Lower lobe of right lung (tissue), 2 donors: ENCODE results near the gene MGMT. TPM values are rescaled to one million over a fixed set of nuclear protein-coding genes. Genes with fewer than 3 reads are reported as not detected.

Experiments
- ATAC-seq, 2 donors: fragments of 200-7000 bp; cut with Tn5 transposase; one replicate each; pipeline ENCODE4 v1.9.1; 2020 to 2022; ENCODE audit warnings: mild to moderate bottlenecking in 2 of 2, moderate library complexity in 2 of 2
- DNase-seq: peaks from one replicate; pipeline ENCODE4 v3.0.0-alpha.2; 2020
- H3K27ac ChIP-seq: fragments of 200-600 bp; one replicate; pipeline ENCODE4 v1.8.0; 2022
- H3K27me3 ChIP-seq: fragments of 200-600 bp; one replicate; pipeline ENCODE4 v1.8.0; 2022; ENCODE audit warnings: low read depth
- H3K36me3 ChIP-seq: fragments of 200-600 bp; one replicate; pipeline ENCODE4 v1.8.0; 2022; ENCODE audit warnings: mild to moderate bottlenecking
- H3K4me1 ChIP-seq: fragments of 200-600 bp; one replicate; pipeline ENCODE4 v1.8.0; 2022
- H3K4me3 ChIP-seq: fragments of 200-600 bp; one replicate; pipeline ENCODE4 v1.8.0; 2022; ENCODE audit warnings: mild to moderate bottlenecking
- H3K9me3 ChIP-seq: fragments of 200-600 bp; one replicate; pipeline ENCODE4 v1.8.0; 2022
- intact Hi-C: fragments of 100-400 bp; cut with DNase I; formaldehyde crosslinking; loops from one replicate; pipeline ENCODE4 v1.11.0; 2022
- total RNA-seq: library from RNA; stranded (reverse); fragmentation: NEBNext Ultra II Directional; extraction: Animal tissue kit (Norgen Biotek cat#: 25700); gene quantifications from one replicate; pipeline ENCODE4 v1.2.1, GENCODE V29; 2021
- TF ChIP-seq, protein P1 (sequence below): fragments of 200-600 bp; IDR thresholded peaks from one replicate; pipeline ENCODE4 v1.8.0; 2022; ENCODE audit warnings: antibody characterized with exemption, mild to moderate bottlenecking
- donor health status: DM: no; HTN: yes; CAD: no; lungs with severe emphysema.

MGMT gene
- total RNA-seq, 1 donor from 2014 or later: 19.9 TPM

DNA sequence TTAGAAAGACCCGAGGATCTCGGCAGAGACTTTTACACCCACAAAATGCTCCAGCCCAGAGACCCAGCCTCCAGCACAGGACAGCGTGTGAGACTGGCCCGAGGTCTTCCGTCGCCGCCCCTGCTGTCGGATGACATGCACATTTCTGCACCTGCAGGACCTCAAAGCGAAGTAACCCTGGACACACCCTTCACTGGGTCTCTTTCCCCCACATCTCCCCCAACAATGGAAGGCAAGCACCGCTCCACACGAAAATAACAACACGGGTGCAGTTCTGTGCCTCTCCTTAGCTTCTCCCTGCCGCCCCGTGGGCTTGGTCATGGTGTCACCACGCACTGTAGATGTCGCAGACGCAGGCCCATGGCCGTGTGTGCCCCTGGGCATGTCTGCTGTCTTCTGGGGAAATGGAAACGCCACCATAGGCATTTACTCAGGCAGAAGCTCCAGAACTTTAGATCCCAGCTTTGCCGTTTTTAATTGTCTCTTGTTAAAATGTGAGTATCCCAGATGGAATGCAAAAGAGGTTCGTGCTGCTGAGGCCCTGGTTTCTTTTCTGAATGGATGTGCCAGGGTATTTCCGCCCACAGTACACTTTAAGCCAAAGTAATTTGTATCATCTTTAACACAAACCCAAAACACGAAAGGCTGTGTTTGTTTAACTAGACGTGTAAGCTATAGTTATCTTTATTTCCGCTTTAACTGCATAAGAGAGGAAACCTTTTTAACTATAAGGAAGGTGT, 237.9 kb downstream of the MGMT start:
- intact Hi-C loops: no loop called here
- Histone ChIP-seq H3K27me3 (no peaks in the 10 kb centered on the region), H3K4me3 (no peak overlapping the region), H3K27ac (no peak overlapping the region), H3K36me3 (peaks cover 12% of the 10 kb centered on the region), H3K9me3 (no peaks in the 10 kb centered on the region), H3K4me1 (peaks cover 10% of the 10 kb centered on the region)
- TF ChIP-seq, protein P1, sequence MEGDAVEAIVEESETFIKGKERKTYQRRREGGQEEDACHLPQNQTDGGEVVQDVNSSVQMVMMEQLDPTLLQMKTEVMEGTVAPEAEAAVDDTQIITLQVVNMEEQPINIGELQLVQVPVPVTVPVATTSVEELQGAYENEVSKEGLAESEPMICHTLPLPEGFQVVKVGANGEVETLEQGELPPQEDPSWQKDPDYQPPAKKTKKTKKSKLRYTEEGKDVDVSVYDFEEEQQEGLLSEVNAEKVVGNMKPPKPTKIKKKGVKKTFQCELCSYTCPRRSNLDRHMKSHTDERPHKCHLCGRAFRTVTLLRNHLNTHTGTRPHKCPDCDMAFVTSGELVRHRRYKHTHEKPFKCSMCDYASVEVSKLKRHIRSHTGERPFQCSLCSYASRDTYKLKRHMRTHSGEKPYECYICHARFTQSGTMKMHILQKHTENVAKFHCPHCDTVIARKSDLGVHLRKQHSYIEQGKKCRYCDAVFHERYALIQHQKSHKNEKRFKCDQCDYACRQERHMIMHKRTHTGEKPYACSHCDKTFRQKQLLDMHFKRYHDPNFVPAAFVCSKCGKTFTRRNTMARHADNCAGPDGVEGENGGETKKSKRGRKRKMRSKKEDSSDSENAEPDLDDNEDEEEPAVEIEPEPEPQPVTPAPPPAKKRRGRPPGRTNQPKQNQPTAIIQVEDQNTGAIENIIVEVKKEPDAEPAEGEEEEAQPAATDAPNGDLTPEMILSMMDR: no peak
- DNase-seq (no peak), ATAC-seq (no peak)

DNA sequence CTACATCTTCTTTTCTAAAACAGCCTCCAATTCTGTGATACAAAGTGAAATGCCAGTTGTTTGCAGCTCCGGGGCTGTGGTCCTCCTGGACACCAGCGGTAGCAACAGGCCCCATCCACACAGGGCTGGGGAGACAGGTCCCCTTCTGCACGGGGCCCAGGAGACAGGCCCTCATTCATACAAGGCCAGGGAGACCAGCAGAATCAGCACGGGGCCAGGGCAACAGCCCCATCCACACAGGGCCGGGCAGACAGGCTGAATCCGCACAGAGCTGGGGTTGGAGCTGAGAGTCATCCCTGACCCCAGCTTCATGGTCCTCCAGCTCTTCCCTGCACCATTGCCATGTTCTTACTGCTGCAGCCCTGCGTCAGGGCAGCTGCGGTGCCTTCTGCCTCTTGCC, 238.6 kb downstream of the MGMT start:
- Histone ChIP-seq H3K36me3 (peaks cover 12% of the 10 kb centered on the region), H3K4me1 (peaks cover 10% of the 10 kb centered on the region), H3K27ac (no peak overlapping the region), H3K27me3 (no peaks in the 10 kb centered on the region), H3K4me3 (no peak overlapping the region), H3K9me3 (no peaks in the 10 kb centered on the region)
- intact Hi-C loops: no loop called here
- DNase-seq (no peak), ATAC-seq (peak in 1 of 2 donors; percentile 4)
- TF ChIP-seq, protein P1: no peak

DNA sequence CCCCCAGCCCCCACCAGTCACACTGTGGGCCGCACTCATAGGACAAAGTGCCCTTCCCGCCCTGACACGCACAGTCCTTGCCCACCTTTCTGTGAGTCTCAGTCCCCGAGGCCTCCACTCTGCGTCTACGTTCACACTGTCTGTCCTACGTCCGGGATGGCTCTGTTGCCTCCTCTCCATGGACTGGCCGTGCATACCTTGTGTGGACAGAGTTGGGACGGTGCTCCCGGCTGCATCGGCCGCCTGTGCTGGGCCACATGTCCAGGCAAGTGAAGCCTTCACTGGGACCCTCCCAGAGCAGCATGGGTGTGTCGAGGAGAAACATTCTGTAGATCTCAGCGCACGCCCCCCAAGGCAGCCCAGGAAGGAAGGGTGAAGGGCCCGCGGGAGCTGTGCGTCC, 239.0 kb downstream of the MGMT start:
- Histone ChIP-seq H3K27ac (no peak overlapping the region), H3K4me1 (peaks cover 10% of the 10 kb centered on the region), H3K27me3 (no peaks in the 10 kb centered on the region), H3K36me3 (peaks cover 12% of the 10 kb centered on the region), H3K4me3 (no peak overlapping the region), H3K9me3 (no peaks in the 10 kb centered on the region)
- ATAC-seq: no peak
- TF ChIP-seq, protein P1: no peak
- intact Hi-C loops: no loop called here
- DNase-seq: no peak

DNA sequence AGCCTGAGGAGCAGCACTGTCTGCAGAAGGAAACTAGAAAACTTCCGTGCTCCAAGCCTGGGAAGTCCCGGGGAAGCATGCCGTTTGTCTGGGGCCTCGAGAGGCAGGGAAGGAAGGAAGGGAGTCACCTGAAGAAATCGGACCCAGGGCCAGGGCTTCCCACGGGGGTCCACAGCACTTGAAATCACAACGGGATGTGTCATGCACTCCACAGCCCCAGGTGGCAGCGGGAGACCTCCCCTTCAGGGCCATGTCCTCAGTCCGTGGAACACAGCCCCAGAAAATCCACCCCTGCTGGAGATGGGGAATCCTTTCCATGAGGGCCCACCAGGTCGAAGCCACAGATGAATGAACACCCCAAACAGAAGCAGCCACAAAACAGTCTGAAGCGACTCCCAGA, 239.5 kb downstream of the MGMT start:
- H3K9me3 ChIP-seq: no peaks in the 10 kb centered on the region
- peaks cover 12% of the 10 kb centered on the region for H3K36me3 ChIP-seq
- no peak for ATAC-seq
- no peak overlapping the region for H3K27ac ChIP-seq
- no peak for DNase-seq
- intact Hi-C loops: no loop called here
- no peaks in the 10 kb centered on the region for H3K27me3 ChIP-seq
- peaks cover 10% of the 10 kb centered on the region for H3K4me1 ChIP-seq
- no peak overlapping the region for H3K4me3 ChIP-seq
- TF ChIP-seq, protein P1: no peak

DNA sequence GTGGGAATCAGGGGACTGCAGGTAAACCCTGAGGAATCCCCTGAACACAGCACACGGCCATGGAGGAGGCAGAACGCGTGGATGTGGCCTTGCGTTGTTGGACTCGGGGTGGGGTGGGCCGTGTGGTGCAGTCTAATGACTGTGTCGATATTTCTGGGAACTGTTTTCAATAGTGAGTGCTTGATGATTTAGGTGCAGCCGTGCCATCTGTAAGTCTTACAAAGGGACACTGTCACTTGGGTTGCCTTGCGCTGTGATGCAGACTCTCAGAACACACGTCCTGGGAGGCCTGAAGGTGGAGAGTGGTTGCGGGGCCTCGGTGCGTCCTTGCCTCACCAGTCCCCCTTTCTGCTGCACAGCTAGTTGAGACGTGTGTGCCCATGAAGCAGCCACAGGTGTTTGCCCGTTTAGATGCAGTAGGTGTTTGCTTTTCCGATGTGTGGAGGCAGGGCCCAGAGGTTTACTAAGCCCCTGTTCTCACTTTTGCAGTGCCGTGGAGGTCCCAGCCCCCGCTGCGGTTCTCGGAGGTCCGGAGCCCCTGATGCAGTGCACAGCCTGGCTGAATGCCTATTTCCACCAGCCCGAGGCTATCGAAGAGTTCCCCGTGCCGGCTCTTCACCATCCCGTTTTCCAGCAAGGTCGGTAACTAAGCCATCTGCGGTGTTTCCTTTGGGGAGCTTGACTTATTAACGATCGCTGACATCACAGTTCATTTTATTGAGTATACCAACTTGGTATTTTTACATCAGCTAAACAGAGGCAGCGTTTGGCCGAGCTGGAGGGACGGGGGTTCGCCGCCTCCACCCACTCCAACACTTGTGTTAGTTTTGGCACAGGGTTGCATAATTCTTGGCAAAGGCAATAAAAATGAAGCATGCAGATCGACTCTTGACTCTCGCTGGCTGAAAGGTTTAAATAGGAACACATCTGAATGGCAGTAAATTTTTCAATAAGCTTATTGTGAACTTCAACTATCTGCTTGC, 240.7 kb downstream of the MGMT start:
- ATAC-seq (peak; percentile 26 to 69), DNase-seq (no peak)
- Histone ChIP-seq H3K9me3 (no peaks in the 10 kb centered on the region), H3K27me3 (no peaks in the 10 kb centered on the region), H3K36me3 (peaks cover 12% of the 10 kb centered on the region), H3K4me3 (no peak overlapping the region), H3K27ac (no peak overlapping the region), H3K4me1 (peaks cover 10% of the 10 kb centered on the region)
- TF ChIP-seq, protein P1: no peak
- intact Hi-C loops: no loop called here
